ENCODE data around the gene TNS3. TPM values are rescaled to one million over a fixed set of nuclear protein-coding genes. Genes with fewer than 3 reads are reported as not detected.

The TNS3 gene
- total and polyA plus RNA-seq, 2 donors (not counting 3 experiments of a cell fraction or from before 2014, with no cell fraction given): 10.4 to 45.1 TPM

- Histone ChIP-seq H3K9me3 (replicated peaks; ENCODE audit: control insufficient read depth, insufficient read depth, low read length) (no peaks in the 10 kb centered on the region), H3K4me2 (ENCODE audit: insufficient read depth, low read length) (no peak overlapping the region), H3K27me3 (ENCODE audit: control insufficient read depth in 2 of 2, insufficient read depth in 2 of 2, low read length in 2 of 2) (no peaks in the 10 kb centered on the region), H3K9me1 (replicated peaks; ENCODE audit: control insufficient read depth, extremely low read depth, insufficient read depth, low read length) (no peaks in the 10 kb centered on the region), H3K9ac (replicated peaks; ENCODE audit: extremely low read depth, insufficient read depth, low read length) (no peak overlapping the region), H3K79me2 (ENCODE audit: control insufficient read depth, insufficient read depth, low read length) (no peaks in the 10 kb centered on the region), H4K20me1 (replicated peaks; ENCODE audit: control insufficient read depth, extremely low read depth, insufficient read depth, low read length) (no peaks in the 10 kb centered on the region), H2AFZ (ENCODE audit: low read depth, low read length) (no peak overlapping the region), H3K27ac (ENCODE audit: insufficient read depth, low read depth, low read length) (no peak overlapping the region), H3K4me3 (replicated peaks in 1 of 3; ENCODE audit: insufficient read depth in 1 of 3, low read depth in 1 of 3, low read length in 3 of 3) (no peak overlapping the region), H3K4me1 (ENCODE audit: control insufficient read depth, extremely low read depth, insufficient read depth, low read length) (no peaks in the 10 kb centered on the region), H3K36me3 (ENCODE audit: control insufficient read depth in 2 of 2, extremely low read depth in 1 of 2, insufficient read depth in 2 of 2, low read length in 2 of 2) (no peaks in the 10 kb centered on the region)
- CTCF ChIA-PET: no interaction called here
- intact Hi-C loops (cut with micrococcal nuclease) (no loop called here), dilution Hi-C loops (cut with MboI; ENCODE audit: extremely low pct_ligation_motif_present, low sequenced_read_pairs) (no loop called here)
- BruUV-seq (replicated peaks): no TSS peak
- TF ChIP-seq FOS (IDR thresholded peaks at IDR 0.05; ENCODE audit: borderline replicate concordance, insufficient read depth, low read length): no peak
- no peak for TF ChIP-seq MYC (IDR thresholded peaks at IDR 0.05; ENCODE audit: low read depth, low read length)
- TF ChIP-seq, protein P1, sequence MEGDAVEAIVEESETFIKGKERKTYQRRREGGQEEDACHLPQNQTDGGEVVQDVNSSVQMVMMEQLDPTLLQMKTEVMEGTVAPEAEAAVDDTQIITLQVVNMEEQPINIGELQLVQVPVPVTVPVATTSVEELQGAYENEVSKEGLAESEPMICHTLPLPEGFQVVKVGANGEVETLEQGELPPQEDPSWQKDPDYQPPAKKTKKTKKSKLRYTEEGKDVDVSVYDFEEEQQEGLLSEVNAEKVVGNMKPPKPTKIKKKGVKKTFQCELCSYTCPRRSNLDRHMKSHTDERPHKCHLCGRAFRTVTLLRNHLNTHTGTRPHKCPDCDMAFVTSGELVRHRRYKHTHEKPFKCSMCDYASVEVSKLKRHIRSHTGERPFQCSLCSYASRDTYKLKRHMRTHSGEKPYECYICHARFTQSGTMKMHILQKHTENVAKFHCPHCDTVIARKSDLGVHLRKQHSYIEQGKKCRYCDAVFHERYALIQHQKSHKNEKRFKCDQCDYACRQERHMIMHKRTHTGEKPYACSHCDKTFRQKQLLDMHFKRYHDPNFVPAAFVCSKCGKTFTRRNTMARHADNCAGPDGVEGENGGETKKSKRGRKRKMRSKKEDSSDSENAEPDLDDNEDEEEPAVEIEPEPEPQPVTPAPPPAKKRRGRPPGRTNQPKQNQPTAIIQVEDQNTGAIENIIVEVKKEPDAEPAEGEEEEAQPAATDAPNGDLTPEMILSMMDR (IDR thresholded peaks at IDR 0.05; ENCODE audit: extremely low read depth in 1 of 2, insufficient read depth in 1 of 2, low read depth in 1 of 2, low read length in 2 of 2): no peak
- TF ChIP-seq EZH2 (IDR thresholded peaks at IDR 0.05; ENCODE audit: borderline replicate concordance, low read depth, low read length, severe bottlenecking): no peak
- no peak for TF ChIP-seq JUN (IDR thresholded peaks at IDR 0.05; ENCODE audit: borderline replicate concordance, insufficient read depth, insufficient read length, low read depth)
- no peak for TF ChIP-seq GATA2 (IDR thresholded peaks at IDR 0.05; ENCODE audit: insufficient read depth, insufficient read length, low read depth, low read length)
- TF ChIP-seq MAX (IDR thresholded peaks at IDR 0.05; ENCODE audit: insufficient read depth, insufficient read length): no peak
- TF ChIP-seq POLR2AphosphoS5 (IDR thresholded peaks at IDR 0.05; ENCODE audit: insufficient read depth, low read depth, low read length): no peak
- POLR2A ChIA-PET: no interaction called here
- no peak for FAIRE-seq
- no peak for DNase-seq (ENCODE audit: low read depth, low spot score)
These were observed 93.0 kb downstream of the TNS3 start for GRCh38 chr7:47488969-47489342.

All from endothelial cell of umbilical vein (primary cell).